ENCODE data around the gene SLC6A18. TPM values are rescaled to one million over a fixed set of nuclear protein-coding genes. Genes with fewer than 3 reads are reported as not detected.

The SLC6A18 gene
- total and polyA plus RNA-seq, 9 of the 15 experiments (the other 6 are each of a cell fraction or from before 2014, with no cell fraction given): not detected

DNA sequence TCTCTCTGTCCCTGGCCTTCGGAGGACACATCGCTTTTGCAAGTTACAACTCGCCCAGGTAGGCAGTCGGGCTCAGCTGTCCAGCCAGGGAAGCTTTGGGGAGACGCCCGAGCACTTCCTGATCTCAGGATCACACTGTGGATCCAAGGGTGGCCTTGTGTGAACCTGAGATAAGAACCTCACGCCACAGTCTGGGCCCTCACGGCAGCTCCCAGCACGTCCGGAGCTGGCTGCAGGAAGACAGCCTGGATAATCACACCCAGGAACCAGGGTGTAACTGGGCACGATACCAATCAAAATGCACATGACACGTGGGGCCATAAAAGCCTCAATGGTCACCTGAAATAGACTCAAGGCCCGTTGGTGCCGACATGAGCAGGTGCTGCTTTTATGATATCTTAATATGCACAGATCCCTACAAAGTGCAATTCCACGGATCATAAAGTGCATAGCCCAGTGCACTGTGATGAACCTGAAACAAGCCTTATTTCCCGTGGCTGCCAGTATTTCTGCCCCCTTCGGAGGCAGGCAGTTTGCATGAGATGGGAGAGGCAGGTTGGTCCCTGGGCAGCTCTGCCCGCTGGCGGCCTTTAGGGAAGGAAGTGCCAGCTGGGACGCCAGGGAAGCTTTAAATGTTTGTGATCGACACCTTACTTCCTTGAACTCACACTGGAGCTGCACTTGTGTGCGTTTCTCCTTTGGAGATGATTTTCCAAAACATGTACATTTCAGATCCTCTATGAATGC lies 14.5 kb downstream of the SLC6A18 start (continued):
- TF ChIP-seq IRF2 (CRISPR knock-in tag; IDR thresholded peaks at IDR 0.05): no peak
- TF ChIP-seq ETV1 (tag; conservative IDR thresholded peaks at IDR 0.05; ENCODE audit: low read depth): peak; percentile 42; the same call in 1 of the 2 replicates
- 0 out of 4 replicates have a peak, but pooled peaks of 1 of the 2 experiments have one; percentile 10 for TF ChIP-seq RCOR1 (IDR thresholded peaks at IDR 0.05; ENCODE audit: borderline replicate concordance in 1 of 2, low read depth in 2 of 2, low read length in 2 of 2)
- TF ChIP-seq, protein P1, sequence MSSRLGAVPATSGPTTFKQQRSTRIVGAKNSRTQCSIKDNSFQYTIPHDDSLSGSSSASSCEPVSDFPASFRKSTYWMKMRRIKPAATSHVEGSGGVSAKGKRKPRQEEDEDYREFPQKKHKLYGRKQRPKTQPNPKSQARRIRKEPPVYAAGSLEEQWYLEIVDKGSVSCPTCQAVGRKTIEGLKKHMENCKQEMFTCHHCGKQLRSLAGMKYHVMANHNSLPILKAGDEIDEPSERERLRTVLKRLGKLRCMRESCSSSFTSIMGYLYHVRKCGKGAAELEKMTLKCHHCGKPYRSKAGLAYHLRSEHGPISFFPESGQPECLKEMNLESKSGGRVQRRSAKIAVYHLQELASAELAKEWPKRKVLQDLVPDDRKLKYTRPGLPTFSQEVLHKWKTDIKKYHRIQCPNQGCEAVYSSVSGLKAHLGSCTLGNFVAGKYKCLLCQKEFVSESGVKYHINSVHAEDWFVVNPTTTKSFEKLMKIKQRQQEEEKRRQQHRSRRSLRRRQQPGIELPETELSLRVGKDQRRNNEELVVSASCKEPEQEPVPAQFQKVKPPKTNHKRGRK (tag; IDR thresholded peaks at IDR 0.05): no peak
- TF ChIP-seq HNRNPLL (IDR thresholded peaks at IDR 0.05; ENCODE audit: low read depth, low read length, poor library complexity, severe bottlenecking): no peak
- no peak for TF ChIP-seq PHF21A (IDR thresholded peaks at IDR 0.05; ENCODE audit: borderline replicate concordance, low read depth)
- TF ChIP-seq, protein P2, sequence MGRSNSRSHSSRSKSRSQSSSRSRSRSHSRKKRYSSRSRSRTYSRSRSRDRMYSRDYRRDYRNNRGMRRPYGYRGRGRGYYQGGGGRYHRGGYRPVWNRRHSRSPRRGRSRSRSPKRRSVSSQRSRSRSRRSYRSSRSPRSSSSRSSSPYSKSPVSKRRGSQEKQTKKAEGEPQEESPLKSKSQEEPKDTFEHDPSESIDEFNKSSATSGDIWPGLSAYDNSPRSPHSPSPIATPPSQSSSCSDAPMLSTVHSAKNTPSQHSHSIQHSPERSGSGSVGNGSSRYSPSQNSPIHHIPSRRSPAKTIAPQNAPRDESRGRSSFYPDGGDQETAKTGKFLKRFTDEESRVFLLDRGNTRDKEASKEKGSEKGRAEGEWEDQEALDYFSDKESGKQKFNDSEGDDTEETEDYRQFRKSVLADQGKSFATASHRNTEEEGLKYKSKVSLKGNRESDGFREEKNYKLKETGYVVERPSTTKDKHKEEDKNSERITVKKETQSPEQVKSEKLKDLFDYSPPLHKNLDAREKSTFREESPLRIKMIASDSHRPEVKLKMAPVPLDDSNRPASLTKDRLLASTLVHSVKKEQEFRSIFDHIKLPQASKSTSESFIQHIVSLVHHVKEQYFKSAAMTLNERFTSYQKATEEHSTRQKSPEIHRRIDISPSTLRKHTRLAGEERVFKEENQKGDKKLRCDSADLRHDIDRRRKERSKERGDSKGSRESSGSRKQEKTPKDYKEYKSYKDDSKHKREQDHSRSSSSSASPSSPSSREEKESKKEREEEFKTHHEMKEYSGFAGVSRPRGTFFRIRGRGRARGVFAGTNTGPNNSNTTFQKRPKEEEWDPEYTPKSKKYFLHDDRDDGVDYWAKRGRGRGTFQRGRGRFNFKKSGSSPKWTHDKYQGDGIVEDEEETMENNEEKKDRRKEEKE (IDR thresholded peaks at IDR 0.05; ENCODE audit: borderline replicate concordance in 1 of 2, control insufficient read depth in 1 of 2, low read depth in 2 of 2, low read length in 1 of 2): no peak
- no peak for TF ChIP-seq ZNF436 (CRISPR knock-in tag; IDR thresholded peaks at IDR 0.05)
- TF ChIP-seq ZNF778 (CRISPR knock-in tag; IDR thresholded peaks at IDR 0.05): no peak
- TF ChIP-seq ZNF785 (CRISPR knock-in tag; IDR thresholded peaks at IDR 0.05): no peak
- no peak for TF ChIP-seq BMI1 (IDR thresholded peaks at IDR 0.05; ENCODE audit: low read length)
- TF ChIP-seq, protein P3, sequence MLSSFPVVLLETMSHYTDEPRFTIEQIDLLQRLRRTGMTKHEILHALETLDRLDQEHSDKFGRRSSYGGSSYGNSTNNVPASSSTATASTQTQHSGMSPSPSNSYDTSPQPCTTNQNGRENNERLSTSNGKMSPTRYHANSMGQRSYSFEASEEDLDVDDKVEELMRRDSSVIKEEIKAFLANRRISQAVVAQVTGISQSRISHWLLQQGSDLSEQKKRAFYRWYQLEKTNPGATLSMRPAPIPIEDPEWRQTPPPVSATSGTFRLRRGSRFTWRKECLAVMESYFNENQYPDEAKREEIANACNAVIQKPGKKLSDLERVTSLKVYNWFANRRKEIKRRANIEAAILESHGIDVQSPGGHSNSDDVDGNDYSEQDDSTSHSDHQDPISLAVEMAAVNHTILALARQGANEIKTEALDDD (IDR thresholded peaks at IDR 0.05): no peak
- no peak for TF ChIP-seq NFYB (IDR thresholded peaks at IDR 0.05; ENCODE audit: extremely low read depth, insufficient read length)
- no peak for TF ChIP-seq ZNF695 (CRISPR knock-in tag; IDR thresholded peaks at IDR 0.05)

Measured in K562 (cell line).